Liver (tissue), 3 donors: Measurements from ENCODE around the gene ATE1.

Experiments used
- ATF3 ChIP-seq: IDR thresholded peaks from 2 replicates; pipeline ENCODE4 v1.6.1; 2016; ENCODE audit warnings: antibody characterized with exemption
- CTCF ChIP-seq: fragments of 150-350 bp; IDR thresholded peaks from 2 replicates; pipeline ENCODE4 v1.5.1; 2017; ENCODE audit warnings: improper control_type of control experiment, low read depth, low read length; ENCODE audit not compliant: missing input control
- EGR1 ChIP-seq, 2 donors: IDR thresholded peaks; 2 replicates each; pipeline ENCODE4 v1.6.1; 2016 to 2018; ENCODE audit warnings: antibody characterized with exemption in 2 of 2, low read depth in 2 of 2
- GABPA ChIP-seq, 2 donors: IDR thresholded peaks in 1 of 2; conservative IDR thresholded peaks in 1 of 2; 2 replicates each; pipeline ENCODE4 v1.6.1; 2016; ENCODE audit warnings: antibody characterized with exemption in 2 of 2, mild to moderate bottlenecking in 1 of 2, moderate library complexity in 1 of 2
- JUND ChIP-seq, 2 donors: IDR thresholded peaks; 2 replicates each; pipeline ENCODE4 v1.6.1; 2016; ENCODE audit warnings: antibody characterized with exemption in 2 of 2
- REST ChIP-seq: IDR thresholded peaks from 2 replicates; pipeline ENCODE4 v1.6.1; 2016; ENCODE audit warnings: antibody characterized with exemption, mild to moderate bottlenecking
- TAF1 ChIP-seq: conservative IDR thresholded peaks from 2 replicates; pipeline ENCODE4 v1.6.1; 2016; ENCODE audit warnings: antibody characterized with exemption, mild to moderate bottlenecking
- YY1 ChIP-seq: IDR thresholded peaks from 2 replicates; pipeline ENCODE4 v1.6.1; 2016; ENCODE audit warnings: antibody characterized with exemption, mild to moderate bottlenecking
- ZBTB33 ChIP-seq: IDR thresholded peaks from 2 replicates; pipeline ENCODE4 v1.6.1; 2016; ENCODE audit warnings: antibody characterized with exemption
- donor health status: healthy.
- donor health status: healthy.

GRCh38 chr10:121848082-121848481 lies 79.7 kb downstream of the ATE1 start:
- TF ChIP-seq CTCF = no peak
- no peak for TF ChIP-seq REST
- TF ChIP-seq TAF1 = no peak
- TF ChIP-seq GABPA (IDR thresholded peaks at IDR 0.05 in 1 of 2, conservative IDR thresholded peaks at IDR 0.05 in 1 of 2) = no peak
- TF ChIP-seq YY1 = no peak
- TF ChIP-seq ATF3 = no peak
- TF ChIP-seq ZBTB33 = no peak
- no peak for TF ChIP-seq EGR1 (IDR thresholded peaks at IDR 0.05; ENCODE audit: low read depth in 2 of 2)
- no peak for TF ChIP-seq JUND (IDR thresholded peaks at IDR 0.05)
